ENCODE measurements around the gene ATXN1.

GRCh38 chr6:16346831-16347230 is 414.4 kb downstream of the ATXN1 start:
- TF ChIP-seq CTCF (IDR thresholded peaks at IDR 0.05) (no peak), POLR2A (IDR thresholded peaks at IDR 0.05) (no peak)

Measured in testis (tissue), 2 donors.